ENCODE measurements around the gene ARHGEF28.

Gene ARHGEF28

DNA sequence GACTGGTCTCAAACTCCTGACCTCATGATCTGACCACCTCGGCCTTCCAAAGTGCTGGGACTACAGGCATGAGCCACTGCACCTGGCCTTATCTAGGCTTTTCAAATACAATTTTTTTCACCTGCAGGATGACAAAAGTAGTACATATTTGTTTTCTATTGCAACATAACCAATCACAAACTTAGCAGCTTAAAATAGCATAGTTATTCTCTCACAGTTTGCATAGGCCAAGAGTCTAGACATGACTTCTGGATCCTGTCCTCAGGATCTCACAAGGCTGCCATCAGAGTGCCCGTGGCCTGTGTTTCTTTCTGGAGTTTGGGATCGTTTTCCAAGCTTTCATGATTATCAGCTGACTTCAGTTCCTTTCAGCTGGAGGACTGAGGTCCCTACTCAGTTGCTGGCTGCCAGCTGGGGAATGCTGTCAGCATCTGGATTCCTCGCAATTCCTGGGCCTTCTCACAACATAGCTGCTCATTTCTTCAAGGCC, 348.9 kb downstream of the ARHGEF28 start:
- DNase-seq: no peak

DNA sequence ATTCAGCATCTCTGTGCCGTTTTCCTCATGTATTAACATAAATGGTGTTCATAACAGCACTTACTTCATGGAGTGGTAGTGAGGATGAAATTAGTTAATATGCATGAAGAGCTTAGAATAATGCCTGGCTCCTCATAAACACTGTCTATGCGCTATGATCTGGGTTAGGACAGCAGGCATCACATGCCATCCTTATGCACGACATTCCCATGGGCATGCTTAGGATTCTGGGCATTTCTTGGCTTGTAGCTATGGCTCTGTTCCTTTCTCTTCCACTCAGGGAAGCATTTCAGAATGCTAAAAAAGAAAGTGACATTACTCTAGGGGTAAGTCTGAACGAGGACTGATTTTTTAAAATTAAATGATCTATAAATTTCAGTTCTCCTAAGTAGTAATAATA, 349.8 kb downstream of the ARHGEF28 start:
- DNase-seq: no peak

GRCh38 chr5:73977146-73977545, 351.1 kb downstream of the ARHGEF28 start:
- no peak for DNase-seq

- DNase-seq: no peak
Measured at GRCh38 chr5:73979321-73979720, 353.3 kb downstream of the ARHGEF28 start.

GRCh38 chr5:73981704-73982103, 355.7 kb downstream of the ARHGEF28 start:
- no peak for DNase-seq

- no peak for DNase-seq
Measured at GRCh38 chr5:73983644-73984043, 357.6 kb downstream of the ARHGEF28 start.

GRCh38 chr5:73985145-73985544, 359.1 kb downstream of the ARHGEF28 start:
- no peak for DNase-seq

DNA sequence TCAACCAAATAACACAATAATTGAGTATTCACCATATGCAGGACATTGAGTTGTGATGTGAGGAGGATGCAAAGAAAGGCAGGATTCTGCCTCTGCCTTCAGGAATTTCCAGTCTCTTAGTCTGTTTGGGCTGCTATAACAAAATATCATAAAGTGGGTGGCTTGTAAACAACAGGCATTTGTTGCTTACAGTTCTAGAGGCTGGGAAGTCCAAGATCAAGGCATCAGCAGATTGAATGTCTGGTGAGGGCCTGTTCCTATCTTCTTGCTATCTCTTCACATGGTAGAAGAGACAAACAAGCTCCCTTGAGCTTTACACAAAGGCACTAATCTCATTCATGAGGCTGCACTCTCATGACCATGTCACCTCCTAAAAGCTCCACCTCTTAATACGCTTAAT, 360.7 kb downstream of the ARHGEF28 start:
- no peak for DNase-seq

- no peak for DNase-seq
Measured at GRCh38 chr5:73987915-73988314, 361.9 kb downstream of the ARHGEF28 start.

GRCh38 chr5:73989956-73990355, 364.0 kb downstream of the ARHGEF28 start:
- no peak for DNase-seq
